Stimulated activated CD4-positive, alpha-beta T cell treated with anti-CD3 and anti-CD28 coated beads, TNF-alpha, amount 100 ng/mL, for 1 hour (primary cell): ENCODE results near the gene OFD1.
"Not testable (repeated sequence)": the region's sequence is repeated elsewhere in the genome, so short reads cannot be mapped to it uniquely, and the experiment has no call there.

Experiments used
- DNase-seq, 3 donors: peaks; one replicate each; pipeline ENCODE4 v3.0.0-alpha.2; 2020; ENCODE audit warnings: low read depth in 3 of 3, low spot score in 1 of 3

OFD1 gene

DNA sequence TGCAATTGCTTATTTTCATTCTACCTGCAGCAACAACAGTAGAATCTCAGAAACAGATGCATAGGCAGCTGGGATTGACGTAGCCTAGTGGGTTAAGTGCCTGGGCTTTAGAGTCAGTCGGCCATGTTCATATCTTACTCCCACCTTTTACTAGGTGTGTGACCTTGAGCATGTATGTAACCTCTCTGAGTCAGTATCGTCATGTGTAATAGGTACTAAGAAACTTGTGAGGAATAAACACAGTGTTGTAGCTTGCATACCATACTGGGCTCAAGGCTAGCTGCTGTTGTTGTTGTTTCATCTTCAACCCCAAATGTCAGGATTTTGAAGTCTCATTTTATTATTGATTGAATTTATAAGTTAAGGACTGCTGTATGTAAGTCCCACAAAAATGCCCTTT lies 31.4 kb upstream of the OFD1 start:
- no peak for DNase-seq

DNA sequence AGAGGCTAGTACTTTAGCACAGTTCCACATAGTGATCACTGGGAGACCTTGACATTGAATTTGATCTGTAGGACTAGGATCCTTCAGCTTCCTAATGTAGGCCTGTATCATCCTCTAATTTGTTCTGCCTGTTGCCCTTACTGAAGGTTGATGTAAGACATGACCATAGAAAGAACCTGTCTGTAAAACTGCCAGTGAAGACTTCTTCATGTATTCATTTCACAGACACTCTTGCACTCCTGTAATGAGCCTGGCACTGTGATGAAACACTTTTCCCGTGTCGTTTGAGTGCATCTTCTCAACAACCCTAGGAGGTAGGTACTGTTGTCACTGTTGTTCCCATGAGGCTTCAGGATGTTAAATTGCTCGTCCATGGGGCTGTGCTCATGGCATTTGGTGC lies 31.0 kb upstream of the OFD1 start:
- no peak for DNase-seq

DNA sequence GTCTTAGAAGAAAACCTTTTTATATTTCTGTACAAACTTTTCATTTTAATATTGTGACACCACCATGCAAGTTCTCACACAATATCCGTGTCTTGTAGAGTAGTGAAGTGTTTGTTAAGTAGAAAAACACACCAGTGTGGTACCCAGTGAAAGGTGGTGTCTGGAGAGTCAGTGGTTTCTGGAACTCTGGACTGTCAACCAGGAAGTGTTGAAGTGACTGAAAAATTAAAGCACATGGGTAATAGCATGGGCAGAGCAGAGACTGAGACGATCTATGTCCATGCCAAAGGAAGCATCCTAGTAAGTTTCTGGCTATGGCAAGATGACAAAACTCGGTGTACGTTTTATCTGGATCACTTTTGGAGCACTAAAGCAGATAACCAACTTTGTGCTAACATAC lies 23.4 kb upstream of the OFD1 start:
- DNase-seq = no peak

DNA sequence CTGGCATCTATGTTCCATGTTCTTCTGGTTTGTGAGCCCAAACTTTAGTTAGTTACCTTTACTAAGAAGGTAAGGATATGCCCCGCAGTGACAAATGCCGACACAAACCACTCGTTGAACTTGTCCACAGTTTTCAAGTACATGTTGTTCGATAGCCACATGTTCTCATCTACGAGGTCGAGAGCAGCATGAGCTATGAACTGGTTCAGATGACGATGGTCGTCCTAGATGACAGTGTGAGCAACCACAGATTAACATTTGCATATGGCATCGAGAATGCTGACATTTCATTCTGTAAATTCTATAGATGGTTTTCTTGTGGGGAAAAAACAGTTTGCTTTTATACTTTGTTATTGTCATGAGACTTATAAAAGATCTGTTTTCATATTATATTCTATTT lies 18.1 kb upstream of the OFD1 start:
- DNase-seq = no peak

DNA sequence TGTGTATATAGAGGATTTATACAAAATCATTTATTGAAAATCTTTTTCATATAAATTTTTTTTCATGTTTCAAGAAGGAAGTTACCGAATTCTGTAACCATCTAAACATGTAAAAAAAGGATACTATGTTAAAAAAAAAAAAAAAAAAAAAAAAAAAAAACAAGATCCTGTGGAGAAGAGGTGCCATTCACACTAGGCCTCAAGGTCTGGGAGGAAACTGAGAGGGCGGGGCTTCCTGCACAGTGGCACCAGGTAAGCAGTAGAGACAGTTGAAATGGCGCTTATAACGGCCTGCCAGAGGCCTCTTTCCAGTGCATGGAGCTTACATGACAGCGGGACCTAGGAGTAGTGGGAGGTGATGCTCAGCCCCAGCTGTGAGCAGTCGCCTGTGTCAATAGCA lies 17.6 kb upstream of the OFD1 start:
- DNase-seq = no peak

DNA sequence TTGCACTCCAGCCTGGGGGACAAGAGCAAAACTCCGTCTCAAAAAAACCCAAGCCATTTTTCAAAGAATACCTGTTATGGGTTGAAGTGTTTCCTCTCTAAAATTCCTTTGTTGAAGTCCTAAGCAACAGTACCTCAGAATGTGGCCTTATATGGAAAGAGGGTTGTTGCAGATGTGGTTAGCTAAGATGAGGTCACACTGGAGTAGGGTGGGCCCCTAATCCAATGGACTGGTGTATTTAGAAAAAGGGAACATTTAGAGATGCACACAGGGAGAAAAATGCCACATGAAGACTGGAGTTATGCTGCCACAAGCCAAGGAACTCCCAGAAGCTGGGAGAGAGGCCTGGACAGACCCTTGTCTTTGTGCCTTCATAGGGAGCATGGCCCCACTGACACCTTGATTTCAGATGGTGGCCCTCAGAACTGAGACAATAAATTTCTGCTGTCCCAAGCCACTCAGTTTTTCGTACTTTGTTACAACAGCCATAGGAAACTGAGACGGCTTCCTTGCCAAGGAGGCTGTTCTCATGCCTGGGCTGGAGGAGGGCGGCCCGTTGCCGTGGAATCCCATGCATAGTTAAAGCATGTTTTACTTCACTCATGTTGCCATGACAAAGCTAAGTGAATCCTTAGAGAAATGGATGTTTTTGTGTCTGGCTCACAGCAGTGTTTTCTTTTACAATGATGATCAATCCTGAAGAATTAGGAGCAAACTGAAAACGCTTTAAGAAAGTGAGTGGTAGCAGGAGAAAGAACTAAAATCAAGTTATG lies 16.7 kb upstream of the OFD1 start:
- no peak for DNase-seq

DNA sequence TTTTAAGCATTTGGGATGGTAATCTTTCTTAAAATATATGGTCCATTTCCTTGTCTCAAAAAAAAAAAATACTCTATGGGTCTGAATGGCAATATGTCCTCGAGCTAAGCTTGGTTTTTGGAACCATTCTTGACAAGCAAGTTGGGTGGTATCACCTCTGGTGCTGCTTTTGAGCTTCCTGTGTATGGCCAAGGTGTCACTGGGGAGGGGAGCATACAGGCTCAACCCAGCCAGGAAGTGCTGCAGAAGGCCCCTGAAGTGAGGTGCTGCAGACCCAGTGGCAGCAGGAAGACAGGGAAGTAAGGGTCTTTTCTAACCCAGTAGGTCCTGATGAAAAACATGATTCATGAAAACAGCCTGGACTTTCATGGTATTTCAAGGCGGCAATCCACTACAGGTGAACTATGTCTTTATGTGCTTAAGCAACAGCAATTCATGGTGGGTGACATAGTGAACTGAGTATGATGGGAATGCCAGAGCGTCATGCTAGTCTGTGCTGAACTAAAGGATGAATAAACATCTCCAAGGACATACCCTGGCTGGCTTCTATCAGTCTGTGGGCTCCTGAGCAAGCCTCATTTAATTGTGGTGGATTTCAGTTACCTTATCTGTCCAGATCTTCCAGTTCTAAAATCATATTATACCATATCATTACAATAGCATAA lies 15.2 kb upstream of the OFD1 start:
- no peak for DNase-seq

DNA sequence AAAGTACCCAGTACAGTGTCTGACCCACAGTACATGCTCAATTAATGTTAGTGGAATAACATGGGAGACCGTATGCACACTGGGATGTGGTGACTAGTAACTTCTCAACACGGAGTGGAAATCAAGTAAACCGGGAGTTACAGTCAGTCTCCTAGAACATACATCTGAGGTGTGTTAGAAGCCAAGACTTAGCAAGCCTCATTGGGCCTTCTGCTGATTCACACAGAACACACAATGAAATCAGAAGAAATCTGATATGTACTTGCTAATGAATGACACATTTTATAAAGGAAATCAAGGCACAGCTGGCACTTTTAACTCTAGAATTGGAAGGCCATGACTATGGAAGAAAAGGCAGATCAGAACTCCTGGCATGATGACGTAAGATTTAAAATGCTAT lies 13.2 kb upstream of the OFD1 start:
- no peak for DNase-seq

DNA sequence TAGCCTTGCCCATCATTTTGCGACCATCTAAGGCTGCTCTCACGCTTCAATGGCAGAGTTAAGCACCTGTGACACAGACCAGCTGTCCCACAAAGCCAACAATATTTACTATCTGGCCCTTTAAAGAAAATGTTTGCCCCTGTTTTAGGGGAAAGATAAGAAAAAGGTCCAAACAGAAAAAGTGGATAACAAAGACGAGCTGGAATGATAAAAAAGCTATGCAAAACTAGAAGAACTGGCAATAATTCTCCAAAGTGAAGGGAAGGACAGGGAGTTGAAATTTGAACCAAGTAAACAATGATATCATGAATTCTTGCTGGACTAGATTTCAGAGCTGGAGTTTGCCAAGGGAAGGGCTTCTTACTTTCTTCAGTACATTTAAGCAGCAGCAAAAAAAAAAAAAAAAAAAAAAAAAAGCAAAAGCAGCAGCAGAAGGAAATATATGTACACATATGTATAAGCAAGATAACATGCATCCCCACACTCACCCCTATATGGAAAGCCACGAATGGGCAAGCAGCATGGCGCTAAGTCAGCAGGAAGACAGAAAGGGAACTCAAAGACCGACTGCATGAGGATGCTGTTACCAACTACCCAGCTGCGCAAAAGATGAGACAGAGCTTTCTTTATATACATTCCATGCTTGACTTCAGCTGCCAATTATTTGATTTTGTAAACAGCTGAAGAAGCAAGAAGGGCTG lies 12.6 kb upstream of the OFD1 start:
- no peak for DNase-seq

DNA sequence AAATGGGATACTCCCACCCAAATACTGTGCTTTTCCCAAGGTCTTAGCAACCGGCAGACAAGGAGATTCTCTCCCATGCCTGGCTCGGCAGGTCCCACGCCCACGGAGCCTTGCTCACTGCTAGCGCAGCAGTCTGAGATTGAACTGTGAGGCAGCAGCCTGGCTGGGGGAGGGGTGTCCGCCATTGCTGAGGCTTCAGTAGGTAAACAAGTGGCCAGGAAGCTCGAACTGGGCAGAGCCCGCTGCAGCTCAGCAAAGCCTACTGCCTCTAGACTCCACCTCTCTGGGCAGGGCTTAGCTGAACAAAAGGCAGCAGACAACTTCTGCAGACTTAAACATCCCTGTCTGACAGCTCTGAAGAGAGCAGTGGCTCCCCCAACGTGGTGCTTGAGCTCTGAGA lies 9.7 kb upstream of the OFD1 start:
- DNase-seq = peak in 1 of 3 donors; percentile 18

DNA sequence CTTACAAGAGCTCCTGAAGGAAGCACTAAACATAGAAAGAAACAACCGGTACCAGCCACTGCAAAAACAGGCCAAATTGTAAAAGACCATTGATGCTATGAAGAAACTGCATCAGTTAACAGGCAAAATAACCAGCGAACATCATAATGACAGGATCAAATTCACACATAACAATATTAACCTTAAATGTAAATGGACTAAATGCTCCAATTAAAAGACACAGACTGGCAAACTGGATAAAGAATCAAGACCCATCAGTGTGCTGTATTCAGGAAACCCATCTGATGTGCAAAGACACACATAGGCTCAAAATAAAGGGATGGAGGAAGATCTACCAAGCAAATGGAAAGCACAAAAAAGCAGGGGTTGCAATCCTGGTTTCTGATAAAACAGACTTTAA lies 8.0 kb upstream of the OFD1 start:
- not testable (repeated sequence) for DNase-seq

DNA sequence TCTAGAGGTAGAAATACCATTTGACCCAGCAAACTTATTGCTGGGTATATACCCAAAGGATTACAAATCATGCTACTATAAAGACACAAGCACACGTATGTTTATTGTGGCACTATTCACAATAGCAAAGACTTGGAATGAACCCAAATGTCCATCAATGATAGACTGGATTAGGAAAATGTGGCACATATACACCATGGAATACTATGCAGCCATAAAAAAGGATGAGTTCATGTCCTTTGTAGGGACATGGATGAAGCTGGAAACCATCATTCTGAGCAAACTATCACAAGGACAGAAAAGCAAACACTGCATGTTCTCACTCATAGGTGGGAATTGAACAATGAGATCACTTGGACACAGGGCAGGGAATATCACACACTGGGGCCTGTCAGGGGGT lies 4.0 kb upstream of the OFD1 start:
- DNase-seq = not testable (repeated sequence)

DNA sequence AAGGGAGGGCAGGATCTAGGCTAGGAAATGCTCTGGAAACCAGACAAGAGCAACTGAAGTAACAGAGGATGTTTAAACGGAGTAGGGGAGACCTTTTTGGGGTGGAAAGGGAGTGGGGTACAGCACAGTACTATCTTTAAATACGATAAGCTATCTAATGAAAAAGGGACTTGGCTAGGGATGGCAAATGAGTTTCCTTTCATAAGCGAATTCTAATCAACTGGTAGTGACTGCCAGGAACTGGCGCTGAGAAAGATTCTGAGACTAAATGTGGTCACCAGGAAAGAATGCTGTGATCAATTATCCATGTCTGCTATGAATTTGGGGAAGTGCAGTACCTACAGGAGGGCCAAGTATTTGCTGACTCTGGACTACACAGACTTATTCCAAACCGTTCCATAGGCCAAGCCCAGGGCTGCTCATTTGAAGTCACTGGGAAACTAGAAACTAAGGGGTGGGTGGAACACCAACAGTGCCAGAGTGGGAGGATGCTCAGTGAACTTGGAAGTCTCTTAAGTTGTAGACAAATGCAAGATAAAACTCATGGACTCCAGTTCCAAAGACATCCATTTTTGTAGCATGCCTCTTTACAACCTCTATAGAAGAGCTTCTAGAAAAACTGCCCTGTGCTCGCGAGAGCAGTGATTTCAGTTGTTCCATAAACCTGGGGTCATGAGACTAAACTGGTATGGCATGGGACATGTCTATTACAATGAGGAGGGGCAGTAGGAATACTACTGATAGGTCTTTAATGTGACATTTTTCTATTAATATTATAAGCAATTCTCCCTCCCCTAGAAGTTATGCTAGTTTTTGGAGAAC lies 2.1 kb upstream of the OFD1 start:
- DNase-seq = no peak

DNA sequence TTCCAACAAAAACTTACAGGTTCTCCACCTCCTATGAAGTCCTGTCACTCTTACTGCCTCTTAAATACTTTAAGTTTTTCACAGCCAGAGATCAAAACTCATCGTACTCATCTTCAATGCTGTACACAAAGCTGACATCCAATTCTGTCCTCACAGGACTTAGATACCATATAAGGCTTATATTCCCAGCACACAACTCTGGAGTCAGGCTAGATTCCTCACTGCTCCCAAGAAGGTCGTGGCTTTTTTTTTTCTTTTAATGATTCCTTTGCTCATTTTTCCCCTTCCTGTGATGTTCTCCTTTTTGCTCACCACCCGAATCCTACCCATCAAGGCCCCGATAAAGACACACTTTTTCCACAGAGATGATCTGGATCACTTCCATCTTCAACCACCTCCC lies 1.0 kb upstream of the OFD1 start:
- no peak for DNase-seq

DNA sequence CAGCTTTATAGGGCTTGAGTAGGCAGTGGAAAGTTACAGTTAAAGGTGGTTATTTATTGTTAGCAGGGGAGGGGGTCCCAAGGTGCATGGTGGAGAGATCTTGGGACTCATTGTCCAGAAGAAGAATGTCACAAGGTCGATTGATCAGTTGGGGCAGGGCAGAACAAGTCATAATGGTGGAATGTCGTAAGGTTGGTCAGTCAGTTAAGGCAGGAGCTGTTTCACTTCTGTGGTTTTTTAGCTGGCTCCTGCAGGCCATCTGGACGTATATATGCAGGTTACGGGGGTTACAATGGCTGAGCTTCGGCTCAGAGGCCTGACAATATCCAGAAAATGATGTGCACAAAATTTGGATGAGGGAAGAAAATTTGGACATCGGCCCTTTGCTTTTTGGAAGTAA lies 7.1 kb downstream of the OFD1 start:
- DNase-seq = no peak

DNA sequence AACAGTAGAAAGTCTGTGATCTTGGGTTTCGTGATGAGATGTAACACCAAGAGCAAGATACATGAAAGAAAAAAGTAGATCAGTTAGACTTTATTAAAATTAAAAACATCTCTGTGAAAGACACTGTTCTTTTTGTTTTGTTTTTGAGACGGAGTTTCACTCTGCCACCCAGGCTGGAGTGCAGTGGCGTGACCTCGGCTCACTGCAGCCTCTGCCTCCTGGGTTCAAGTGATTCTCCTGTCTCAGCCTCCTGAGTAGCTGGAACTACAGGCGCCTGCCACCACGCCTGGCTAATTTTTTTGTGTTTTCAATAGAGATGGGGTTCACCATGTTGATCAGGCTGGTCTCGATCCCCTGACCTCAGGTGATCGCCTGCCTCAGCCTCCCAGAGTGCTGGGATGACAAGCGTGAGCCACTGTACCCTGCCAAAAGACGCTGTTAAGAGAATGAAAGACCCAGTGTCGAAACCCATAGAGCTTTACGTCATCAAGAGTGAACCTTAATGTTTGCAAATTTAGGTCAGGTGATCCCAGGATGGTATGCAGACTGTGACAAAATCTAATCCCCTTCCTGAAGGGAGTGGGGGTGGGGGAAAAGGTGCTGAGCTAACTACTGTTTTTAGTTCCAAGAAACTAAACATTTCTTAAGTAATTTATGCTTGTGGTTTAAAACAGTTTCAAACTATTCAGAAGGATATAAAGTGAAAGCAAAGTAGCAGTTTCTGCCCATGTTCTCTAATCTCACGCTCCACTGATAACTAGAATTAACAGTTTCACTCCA lies 8.0 kb downstream of the OFD1 start:
- DNase-seq = peak in 1 of 3 donors; percentile 5

DNA sequence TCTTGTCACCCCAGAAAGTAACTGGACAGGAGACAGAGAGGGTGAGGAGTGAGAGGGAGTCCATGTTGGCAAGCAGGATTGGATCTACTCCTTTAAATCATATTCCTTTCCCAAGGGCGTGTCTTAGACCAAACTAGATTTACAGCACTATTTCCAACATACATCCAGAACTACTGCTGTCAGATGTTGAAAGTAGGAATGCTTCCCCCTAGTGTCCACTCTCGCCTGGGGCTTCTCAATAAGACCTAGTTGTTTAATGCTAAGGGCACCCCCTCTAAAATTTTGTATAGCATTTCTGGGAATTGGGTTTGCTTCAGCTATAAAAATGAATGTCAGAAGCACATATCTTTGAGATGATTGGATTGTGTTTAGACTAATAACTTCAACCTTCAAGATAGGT lies 13.3 kb downstream of the OFD1 start:
- no peak for DNase-seq

DNA sequence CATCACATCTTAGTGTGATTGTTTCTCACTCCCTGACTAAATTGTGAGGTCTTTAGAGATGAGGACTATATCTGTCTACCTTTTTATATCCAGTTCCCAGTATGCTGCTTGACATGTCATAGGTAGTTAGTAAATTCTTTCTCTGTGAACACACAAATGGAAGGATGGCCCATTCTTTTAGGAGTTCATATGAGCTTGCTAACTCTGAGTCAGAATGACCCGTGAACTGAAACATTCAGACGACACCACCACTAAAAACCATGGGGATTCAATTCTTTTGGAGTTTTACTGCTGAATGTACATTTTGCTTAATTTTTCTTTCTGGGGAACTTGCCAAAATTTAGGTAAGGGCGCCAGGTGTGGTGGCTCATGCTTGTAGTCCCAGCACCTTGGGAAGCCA lies 13.9 kb downstream of the OFD1 start:
- no peak for DNase-seq

DNA sequence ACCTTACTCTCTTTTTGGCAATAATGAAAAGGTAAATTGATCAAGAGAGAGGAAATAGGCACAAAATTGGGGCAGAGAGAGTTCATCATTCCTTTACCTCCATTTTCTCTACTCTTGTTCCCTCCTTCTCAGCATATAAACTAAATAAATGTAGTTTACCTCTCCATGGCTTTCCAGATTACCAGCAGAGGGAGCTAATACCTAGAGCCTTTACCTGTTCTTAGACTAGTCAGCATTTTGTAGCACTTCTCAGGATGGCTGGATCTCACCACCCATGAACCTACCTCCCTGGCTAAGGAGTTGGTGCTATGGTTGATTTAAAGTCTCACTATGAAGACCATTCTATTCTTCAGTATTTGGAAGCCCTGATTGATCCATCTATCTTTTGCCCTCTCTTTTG lies 15.7 kb downstream of the OFD1 start:
- DNase-seq = no peak

DNA sequence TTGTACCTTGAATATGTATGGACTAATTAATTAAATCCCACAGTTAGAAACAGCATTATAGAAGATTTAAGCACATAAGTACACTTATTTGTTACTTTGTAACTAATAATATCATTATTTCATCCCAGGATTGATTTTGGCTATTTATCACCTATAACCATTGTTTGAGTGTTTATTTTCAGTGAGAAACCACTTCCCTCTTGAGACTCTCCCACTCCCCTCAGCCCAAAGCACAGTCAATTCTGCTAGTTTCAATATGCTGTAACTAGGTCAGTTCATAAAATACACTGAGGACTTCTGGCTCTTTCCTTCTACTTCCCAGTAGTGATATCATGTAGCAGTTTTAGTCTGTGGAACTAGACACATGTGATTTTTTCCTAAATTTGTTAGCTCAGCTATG lies 16.3 kb downstream of the OFD1 start:
- DNase-seq = no peak

DNA sequence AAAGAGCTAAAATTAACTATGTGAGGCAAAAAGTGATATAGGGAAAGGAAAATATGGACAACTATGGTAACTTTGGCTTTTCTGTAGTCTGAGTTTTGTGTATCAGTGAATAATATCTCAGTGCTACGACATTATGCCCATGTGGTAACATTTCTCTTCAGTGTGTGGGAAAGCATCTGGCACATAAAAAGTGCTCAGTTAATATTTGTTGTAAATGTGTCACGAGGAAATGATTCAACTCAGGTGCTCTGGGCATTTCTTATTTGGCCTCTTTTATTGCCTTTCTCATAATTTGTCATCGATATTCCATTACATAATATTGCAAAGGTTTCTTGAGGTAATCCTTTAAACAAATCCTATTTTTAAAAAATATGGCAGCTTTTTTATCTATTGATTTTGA lies 17.6 kb downstream of the OFD1 start:
- DNase-seq = no peak
